LoVo (cell line): Measurements from ENCODE around the gene RAB29.
A peak's percentile ranks its signal among the peaks of the same experiment; 100 is the strongest.
"Not testable (repeated sequence)": the region's sequence is repeated elsewhere in the genome, so short reads cannot be mapped to it uniquely, and the experiment has no call there.

Source experiments
- DNase-seq: peaks from one replicate; pipeline ENCODE4 v3.0.0-alpha.2; 2016; ENCODE audit warnings: low spot score

The RAB29 gene, protein sequence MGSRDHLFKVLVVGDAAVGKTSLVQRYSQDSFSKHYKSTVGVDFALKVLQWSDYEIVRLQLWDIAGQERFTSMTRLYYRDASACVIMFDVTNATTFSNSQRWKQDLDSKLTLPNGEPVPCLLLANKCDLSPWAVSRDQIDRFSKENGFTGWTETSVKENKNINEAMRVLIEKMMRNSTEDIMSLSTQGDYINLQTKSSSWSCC

GRCh38 chr1:205775015-205775716, at the start of gene RAB29:
RAB29 (minus strand) TSS chr1:205775482; CDS start chr1:205774956, 526 bp downstream.
- peak; percentile 80 for DNase-seq

DNA sequence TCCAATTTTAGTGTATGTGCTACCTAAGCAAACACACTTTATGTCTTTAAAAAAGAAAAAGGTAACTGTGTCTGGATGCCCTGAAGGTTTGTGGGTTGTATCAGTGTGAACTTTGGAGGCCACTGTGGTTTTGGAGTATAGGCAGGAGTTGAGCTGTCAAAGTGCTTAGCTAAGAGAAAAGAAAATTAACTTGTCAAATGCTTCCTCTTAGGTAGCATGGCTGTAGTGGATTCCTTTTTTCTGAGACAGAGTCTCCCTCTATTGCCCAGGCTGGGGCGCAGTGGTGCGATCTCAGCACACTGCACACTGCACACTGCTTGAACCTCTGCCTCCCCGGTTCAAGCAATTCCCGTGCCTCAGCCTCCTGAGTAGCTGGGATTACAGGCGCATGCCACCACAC, 48.9 kb upstream of the RAB29 start:
- no peak for DNase-seq

DNA sequence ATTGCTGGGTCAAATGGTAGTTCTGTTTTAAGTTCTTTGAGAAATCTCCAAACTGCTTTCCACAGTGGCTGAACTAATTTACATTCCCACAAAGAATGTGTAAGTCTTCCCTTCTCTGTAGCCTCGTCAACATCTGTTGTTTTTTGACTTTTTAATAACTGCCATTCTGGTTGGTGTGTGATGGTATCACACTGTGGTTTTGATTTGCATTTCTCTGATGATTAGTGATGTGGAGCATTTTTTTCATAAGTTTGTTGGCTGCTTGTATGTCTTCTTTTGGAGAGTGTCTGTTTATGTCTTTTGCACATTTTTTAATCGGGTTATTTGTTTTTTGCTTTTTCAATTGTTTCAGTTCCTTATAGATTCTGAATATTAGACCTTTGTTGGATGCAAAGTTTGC, 48.0 kb upstream of the RAB29 start:
- DNase-seq: not testable (repeated sequence)

DNA sequence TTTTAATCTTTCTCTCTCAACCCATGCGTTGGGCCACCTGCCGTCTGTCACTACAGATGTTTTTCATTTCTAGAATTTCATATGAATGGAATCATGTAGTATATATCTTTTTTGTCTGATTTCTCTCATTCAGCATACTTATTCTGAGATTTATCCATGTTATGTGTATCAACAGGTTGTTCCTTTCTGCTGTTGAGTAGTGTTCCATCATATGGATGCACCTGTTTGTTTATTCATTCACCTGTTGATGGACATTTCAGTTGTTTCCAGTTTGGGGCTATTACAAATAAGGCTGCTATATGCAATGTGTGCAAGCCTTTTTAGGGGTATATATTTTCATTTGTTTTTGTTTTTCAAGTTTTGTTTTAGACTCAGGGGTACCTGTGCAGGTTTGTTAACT, 47.1 kb upstream of the RAB29 start:
- DNase-seq: no peak

DNA sequence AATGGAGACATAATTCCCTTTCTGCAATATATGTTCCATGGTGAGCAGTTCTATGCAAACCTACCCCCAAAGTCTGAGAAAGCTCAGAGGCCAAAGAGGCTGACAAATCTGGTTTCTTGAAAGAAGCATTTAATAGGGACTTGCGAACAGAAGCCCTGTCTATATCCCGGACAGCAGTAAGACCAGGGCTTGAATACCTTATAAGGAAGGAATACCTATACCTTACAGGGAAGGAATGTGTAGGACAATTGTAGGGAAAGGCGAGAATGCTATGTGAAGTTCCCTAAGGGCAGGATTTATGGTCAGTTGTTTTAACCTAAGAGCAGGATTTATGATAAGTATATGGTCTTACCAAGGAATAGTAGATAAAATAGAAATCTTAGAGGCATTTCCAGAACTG, 42.7 kb upstream of the RAB29 start:
- DNase-seq: no peak

- DNase-seq: no peak
These were observed 42.1 kb upstream of the RAB29 start for GRCh38 chr1:205817364-205817763.

DNA sequence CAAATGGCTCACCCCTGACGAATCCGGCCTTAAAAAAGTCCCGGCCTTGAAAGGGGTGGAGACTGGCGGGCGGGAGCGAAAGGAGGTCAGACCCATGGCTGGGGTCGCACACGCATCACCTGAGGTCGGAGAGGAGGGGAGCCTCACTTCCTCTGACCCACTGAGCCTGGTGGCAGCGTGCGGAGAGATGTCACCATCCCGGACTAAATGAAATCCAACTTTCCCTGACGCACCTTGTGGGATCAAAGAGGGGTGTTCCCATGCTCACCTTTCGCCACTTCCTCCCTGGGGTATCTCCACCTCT, 38.4 kb upstream of the RAB29 start:
- DNase-seq: peak; percentile 55

DNA sequence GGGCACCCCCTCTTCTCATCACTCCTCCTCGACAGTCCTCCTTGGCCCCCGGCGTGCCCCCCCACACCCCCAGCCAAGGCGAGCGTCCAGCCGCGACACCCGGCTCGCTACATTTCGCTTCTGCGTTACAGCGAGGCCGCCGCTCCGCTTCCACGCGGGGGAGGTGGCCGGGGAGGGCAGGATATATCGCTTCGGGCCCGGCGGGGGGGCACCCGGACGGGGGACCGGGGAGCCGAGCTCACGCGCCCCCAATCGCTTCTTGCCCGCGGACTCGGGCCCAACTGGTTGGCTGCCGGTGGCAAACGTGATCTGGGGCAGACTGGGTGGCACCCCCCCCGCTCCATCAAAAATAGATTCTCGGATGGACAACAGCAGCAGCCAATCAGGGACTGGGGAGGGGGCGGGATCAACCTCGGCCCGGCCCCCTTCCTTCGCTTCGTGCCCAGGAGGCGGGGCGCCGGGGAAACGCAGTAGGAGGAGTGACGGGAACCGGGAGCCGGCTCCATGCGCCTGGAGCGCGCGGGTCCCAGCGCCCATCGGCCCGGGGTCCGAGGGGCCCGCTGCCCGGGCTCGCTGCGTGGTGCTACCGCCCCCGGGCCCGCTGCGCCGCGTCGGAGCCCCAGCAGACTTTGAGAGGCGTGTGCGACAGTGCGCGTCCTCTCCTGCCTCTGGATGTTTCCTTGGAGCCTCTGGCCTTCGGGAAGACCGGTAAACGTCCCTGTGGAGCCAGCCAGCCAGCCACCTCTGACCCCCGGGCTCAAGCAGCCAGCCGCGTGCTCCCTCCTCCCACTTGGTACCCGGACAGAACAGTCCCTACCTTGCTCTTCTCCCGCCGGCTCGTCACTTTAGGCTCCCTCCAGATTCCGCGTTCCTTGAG, 37.8 kb upstream of the RAB29 start, which contains the start of gene SLC41A1:
TSS of gene SLC41A1 (minus strand) at position 321 of the 877 bp plus-strand sequence. CDS start 2,757 bp downstream, outside the sequence.
- DNase-seq: peak; percentile 93

DNA sequence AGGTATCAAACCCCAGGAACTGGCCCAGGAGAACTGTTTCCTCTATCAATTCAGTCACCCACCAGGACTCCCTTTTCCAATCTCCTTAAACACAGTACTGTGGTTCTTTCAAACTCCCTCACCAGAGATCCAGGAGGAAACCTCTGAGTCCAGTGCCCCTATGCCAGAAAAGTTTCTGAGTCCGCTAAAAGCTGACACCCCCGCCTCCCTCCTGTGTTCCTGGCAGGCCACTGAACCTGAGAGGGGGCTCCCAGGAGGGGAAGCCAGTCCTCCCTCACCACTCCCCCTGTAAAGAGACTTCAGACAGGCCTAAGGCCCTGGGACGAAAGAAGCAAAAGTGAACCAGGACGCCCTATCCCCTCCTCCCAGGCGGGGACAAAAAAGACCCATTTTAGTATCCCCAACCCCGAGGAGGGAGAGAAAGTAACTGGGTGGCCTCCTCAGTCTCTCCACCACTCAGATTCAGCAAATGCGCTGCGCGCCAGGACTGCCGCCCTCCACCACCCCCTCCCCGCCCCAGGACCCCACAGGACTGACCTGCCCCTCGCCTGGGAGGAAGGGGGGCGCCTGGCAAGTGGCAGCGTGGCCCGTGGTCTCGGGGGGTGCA, 37.1 kb upstream of the RAB29 start:
- DNase-seq: no peak

DNA sequence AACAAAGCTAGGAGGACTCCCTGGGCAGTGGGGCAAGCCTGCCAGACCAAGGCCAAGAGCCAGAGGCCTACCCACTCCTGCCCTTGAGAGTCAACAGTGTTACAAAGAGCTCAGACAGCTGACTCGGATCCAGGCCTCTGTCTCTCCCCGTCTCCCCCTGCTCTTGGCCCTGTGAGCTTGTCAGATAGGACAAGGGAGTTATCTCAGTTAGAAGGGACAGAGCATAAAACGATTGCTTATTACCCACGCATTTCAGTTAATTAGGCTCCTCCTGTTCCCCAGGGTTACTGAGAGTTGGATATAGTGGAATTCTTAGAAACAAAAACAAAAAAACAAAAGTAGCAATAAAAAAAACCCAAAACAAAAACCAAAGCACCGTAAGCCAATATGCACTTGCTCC, 36.4 kb upstream of the RAB29 start:
- no peak for DNase-seq

GRCh38 chr1:205810448-205811157, 35.3 kb upstream of the RAB29 start:
- no peak for DNase-seq

DNA sequence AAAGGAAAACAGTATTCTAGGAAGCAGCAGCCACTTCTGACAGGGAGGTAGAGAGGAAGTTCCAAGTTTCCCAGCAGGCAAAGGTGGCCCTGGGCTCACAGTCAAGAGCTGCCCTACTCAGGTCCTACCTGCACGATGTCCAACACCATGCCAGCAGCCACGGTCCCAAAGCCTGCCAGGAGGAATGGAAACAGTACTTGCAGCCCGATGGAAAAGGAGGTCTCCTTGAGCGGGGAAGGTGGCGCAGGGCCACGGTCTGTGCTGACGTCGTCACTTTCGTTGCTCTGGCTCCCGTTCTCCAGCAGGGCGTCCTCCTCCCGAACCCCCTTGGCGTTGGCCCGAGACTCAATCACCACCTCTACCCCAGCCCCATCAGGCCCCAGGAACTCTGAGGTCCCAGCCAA, 34.7 kb upstream of the RAB29 start:
- no peak for DNase-seq

GRCh38 chr1:205809469-205809868, 34.2 kb upstream of the RAB29 start:
- DNase-seq: no peak

GRCh38 chr1:205805082-205805711, 29.9 kb upstream of the RAB29 start:
- DNase-seq: no peak

DNA sequence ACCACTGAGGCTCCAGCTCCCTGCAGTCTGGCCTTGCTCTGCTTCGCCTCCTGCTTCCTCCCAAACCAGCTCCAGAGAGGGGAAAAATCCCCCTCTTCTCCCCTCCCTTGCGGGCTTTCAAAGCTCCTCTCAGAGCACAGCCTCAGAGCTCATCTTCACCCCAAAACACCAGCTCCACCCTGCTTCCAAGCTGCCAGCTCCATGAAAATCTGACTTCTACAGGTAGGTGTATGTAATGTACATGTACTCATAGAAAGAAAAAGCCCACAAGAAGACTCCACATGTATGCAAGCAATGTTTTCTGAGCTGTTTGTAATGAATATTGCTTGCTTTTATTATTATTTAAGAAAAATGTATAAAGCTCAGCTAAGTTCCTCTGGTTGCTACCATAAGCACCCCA, 29.3 kb upstream of the RAB29 start:
- DNase-seq: no peak

DNA sequence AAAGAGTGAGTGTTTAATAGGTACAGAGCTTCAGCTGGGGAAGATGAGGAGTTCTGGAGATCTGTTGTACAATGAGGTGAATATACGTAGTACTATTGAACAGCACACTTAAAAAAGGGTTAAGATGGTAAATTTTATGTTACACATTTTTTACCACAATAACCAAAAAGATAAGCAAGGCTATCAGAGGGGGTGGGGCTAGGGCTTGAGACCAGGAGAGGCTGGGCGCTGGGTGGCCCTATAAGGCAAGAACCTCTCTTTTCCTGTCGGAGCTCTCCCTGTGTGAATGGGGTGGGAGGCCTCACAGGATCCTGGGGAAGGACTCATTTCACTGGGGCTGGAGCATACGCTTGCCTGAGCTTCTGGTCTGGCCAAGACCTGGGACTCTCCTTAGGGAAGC, 28.7 kb upstream of the RAB29 start:
- DNase-seq: no peak

DNA sequence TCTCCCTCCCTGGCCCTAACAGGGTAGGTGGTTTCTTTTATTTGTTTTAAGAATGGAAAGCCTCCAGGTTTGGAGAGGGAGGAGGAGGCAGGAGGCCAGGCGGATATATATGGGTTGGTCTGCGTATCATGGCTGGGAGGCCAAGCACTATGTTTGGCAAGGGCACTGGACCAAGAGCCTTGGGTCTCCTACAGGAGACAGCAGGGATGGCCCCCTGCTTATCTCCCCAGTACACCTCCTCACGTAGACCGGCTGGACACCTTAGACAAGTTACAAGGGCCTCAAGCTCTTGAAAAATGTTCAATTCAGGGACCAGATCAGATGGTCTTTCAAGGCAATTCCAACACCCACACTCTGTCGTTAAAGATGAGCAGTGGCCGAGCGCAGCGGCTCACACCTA, 26.8 kb upstream of the RAB29 start:
- no peak for DNase-seq

DNA sequence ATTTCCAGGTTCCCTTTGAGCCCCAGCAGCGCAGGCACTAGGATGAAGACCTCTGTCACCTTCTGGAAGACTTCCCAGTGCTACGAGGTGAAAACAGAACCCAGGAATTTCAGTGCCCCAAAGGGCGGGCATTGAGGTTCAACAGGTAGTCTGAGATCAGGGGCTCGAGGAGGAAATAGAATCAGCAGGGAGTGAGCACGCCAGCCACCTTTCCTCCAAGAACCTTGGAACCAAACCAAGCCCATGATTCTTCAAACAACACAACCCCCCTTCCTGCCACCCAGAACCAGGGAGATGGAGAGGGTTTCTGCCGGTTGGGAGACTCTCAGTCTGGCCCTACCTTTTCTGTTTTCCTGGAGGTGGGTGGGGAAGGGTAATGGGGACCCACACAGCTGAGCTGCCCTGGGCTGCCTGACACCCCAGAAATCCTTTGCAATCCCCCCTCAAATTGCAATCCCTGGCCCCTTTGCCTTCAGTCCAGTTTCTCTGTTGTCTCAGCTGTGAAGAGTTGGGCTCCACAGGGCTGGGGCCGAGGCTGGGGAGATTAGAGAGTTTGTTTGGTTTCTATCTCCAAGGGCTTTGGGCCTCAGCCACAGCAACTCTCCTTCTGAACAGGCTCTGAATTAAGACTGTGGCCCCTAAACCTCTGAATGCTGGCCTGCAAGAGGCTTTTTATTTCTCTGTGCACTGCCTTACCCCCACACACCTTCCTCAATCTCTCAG, 25.9 kb upstream of the RAB29 start:
- DNase-seq: no peak

GRCh38 chr1:205800427-205800826, 25.1 kb upstream of the RAB29 start:
- DNase-seq: no peak

GRCh38 chr1:205798577-205798976, 23.3 kb upstream of the RAB29 start:
- no peak for DNase-seq

DNA sequence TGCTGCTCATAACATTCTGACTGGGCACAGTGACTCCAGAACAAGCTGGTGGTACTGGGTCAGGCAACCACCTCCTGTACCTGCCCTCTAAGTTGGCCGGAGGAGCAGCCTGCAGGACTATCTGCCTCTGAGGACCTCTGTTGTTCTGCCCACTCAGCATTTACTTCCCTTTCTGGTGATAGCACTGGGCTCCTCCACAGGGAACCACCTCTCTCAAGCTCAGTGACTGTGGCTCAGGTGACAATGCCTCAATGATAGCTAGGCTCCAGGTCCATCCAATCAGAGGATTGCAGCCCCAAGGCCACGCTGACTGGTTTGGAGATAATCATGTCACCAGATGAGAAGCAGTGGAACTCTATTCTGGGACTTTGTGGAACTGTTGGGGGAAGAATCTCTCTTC, 21.9 kb upstream of the RAB29 start:
- no peak for DNase-seq
